ENCODE results near the gene RNF5.

DNA sequence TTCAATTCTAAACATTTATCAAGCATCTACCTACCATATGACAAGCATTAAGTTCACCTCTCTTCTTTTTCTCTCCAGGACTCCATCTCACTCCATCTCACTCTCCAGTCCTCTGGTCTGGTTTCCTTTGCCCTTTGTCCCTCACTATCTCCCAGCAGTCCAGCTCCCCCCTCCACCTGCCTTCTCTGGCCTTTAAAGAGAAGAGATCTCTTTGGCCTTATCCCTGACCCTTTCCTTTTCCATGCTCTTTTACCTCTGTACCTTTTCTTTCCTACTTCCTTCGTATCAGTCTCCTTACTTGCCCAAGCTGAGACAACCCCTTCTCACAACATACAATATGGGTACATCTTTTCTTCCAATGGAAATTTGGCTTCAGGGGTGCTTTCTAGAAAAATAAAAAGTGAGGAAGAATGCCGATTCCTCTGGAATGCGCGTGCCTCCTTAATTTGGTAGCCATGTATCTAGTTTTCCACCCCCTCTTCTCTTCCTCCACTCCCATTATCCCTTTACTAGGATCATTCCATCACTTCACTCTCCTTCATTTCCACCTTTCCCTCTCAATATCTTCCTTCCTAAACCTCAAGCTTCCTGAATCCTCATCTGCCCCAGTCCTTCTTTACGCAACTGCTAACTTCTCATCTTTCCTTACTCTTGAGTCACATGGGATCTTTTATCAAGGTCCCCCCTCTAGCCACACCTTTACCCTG lies 1.6 kb upstream of the RNF5 start:
- TF ChIP-seq CTCF (IDR thresholded peaks at IDR 0.05; ENCODE audit: low read length) (no peak), EZH2 (IDR thresholded peaks at IDR 0.05; ENCODE audit: borderline replicate concordance, low read length) (no peak)
